GM21717 (cell line): ENCODE data around the gene SYNE3.

Source experiments
- ATAC-seq: cut with Tn5 transposase; IDR thresholded peaks from one replicate; pipeline ENCODE4 v1.9.1; 2021; ENCODE audit warnings: mild to moderate bottlenecking, moderate library complexity; ENCODE audit not compliant: unreplicated experiment

SYNE3 gene

GRCh38 chr14:95478309-95478708 is 38.1 kb downstream of the SYNE3 start:
- no peak for ATAC-seq

- ATAC-seq = no peak
Observed at GRCh38 chr14:95477411-95478269, 38.8 kb downstream of the SYNE3 start.

GRCh38 chr14:95476747-95477146 is 39.7 kb downstream of the SYNE3 start:
- no peak for ATAC-seq

- no peak for ATAC-seq
Observed at GRCh38 chr14:95475540-95476240, 40.8 kb downstream of the SYNE3 start.

GRCh38 chr14:95474941-95475340 is 41.5 kb downstream of the SYNE3 start:
- ATAC-seq = no peak

- ATAC-seq = no peak
Observed at GRCh38 chr14:95474486-95474885, 42.0 kb downstream of the SYNE3 start.

GRCh38 chr14:95472819-95473251 is 43.6 kb downstream of the SYNE3 start:
- ATAC-seq = no peak

GRCh38 chr14:95471476-95471875 is 45.0 kb downstream of the SYNE3 start:
- no peak for ATAC-seq

GRCh38 chr14:95471016-95471415 is 45.4 kb downstream of the SYNE3 start:
- ATAC-seq = no peak

- no peak for ATAC-seq
Observed at GRCh38 chr14:95469134-95469481, 47.3 kb downstream of the SYNE3 start.

- ATAC-seq = no peak
Observed at GRCh38 chr14:95468448-95469133, 47.9 kb downstream of the SYNE3 start.

GRCh38 chr14:95467657-95468056 is 48.8 kb downstream of the SYNE3 start:
- no peak for ATAC-seq

- no peak for ATAC-seq
Observed at GRCh38 chr14:95467232-95467631, 49.2 kb downstream of the SYNE3 start.
